ENCODE data around the gene CAB39.

Gene CAB39

GRCh38 chr2:230784795-230785194 is 72.2 kb downstream of the CAB39 start:
- DNase-seq (ENCODE audit: low read depth in 2 of 2), result no peak

- DNase-seq (ENCODE audit: low read depth in 2 of 2), result no peak
Measured at GRCh38 chr2:230785346-230785745, 72.7 kb downstream of the CAB39 start.

DNA sequence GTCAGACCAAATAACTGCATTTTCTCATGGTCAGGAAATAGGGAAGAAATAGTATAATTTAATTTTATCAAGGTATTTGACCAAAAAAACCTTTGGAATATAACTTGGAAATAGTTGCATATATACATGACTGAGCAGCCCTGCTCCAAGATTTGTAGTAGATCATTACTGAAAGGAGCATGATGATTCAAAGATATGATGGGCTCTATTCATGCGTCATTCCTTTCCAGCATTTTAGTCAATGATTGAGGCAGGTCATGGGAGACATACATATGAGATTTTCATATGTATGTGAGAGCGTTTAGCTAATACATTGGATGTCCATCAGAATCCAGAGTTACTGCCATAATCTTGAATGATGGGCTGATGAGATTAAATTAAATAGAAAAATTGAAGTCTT is 74.5 kb downstream of the CAB39 start:
- no peak for DNase-seq (ENCODE audit: low read depth in 2 of 2)

DNA sequence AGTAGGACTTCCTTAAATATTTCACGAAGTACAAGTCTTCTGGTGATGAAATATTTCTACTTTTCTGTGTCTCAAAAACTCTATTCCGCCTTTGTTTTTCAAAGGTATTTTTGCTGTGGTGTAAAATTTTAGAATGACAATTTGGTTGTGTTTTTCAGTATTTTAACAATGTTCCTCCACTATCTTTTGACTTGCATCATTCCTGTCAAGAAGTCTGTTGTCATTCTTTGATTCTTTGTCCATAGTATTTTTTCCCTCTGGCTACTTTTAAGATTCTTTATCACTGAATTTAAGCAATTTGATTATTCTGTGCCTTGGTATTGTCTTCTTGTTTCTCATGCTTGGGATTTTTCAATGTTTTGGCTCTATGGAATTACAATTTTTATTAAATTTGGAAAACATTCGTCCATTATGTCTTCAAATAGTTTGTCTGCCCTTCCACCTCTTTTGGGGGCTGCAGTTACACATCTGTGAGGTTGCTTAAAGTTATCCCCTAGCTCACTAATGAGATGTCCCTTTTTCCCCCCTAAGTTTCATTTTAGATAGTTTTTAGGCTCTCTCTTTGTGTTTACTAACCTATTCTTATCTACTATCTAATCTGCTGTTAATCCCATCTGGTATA is 76.0 kb downstream of the CAB39 start:
- no peak for DNase-seq (ENCODE audit: low read depth in 2 of 2)

GRCh38 chr2:230790981-230791380 is 78.3 kb downstream of the CAB39 start:
- DNase-seq (ENCODE audit: low read depth in 2 of 2), result no peak

GRCh38 chr2:230793572-230794359 is 81.1 kb downstream of the CAB39 start:
- peak; percentile 50 to 60 for DNase-seq (ENCODE audit: low read depth in 2 of 2)

DNA sequence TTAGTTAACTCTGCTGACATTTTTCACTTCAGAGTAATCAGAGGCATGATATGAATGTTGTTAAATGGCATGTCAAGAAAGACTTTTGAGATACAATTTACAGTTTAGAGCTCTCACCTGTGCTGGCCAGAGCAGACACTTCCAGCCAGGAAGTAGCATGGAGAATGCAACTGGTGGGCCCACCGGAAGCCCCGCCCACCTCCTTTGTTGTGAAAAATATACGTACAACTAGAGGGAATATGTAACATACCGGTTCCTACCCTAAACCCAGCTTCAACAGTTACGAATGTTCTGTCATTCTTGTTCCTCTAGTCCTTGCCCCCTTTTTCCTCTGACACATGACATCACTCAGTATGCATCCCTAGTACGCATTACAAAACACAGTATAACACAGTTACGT is 81.9 kb downstream of the CAB39 start:
- no peak for DNase-seq (ENCODE audit: low read depth in 2 of 2)

DNA sequence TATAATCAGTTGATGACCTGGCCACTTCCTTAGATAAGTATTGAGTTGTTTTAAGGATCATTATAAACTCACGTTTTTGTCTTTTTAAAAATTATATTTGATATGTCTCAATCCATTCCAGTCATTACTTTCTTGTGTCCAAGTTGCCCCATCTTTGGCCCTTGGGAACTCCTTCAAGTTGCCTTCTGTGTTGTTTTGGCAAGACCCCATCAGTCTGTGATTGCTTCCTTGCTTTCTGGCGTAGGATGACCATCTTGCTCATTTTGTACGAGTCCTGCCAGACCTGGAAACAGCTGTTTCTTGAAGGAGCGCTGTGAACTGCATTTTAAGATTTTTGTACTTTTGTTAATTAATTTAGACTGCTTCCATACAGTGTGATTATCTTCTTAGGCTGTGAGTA is 83.2 kb downstream of the CAB39 start:
- DNase-seq (ENCODE audit: low read depth in 2 of 2), result no peak

DNA sequence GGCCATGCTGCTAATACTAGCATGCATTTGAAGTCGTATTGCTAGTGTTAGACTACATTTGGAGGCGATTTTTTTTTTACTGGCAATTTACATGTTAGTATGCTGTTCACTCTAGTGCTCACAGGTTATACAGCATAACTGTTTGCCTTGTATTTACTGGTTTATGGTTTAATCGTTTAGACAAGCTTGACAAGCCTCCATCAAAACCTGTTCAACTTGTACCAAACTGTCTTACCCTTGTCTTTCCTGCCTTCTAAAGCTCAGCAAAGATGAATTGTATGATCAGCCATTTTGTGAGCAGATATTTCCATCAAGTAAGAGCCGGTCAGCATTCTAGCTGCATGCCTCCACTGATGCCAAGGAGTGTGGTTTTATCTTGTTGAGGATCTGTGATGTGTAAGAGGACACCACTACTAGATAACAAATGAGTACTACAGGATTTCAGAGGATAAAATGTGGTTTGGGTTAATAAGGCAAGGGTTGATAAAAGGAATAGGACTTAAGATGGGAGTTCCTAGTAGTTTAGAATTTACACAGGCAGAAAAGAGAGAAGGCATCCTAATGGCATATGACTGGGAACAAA is 83.7 kb downstream of the CAB39 start:
- DNase-seq (ENCODE audit: low read depth in 2 of 2), result no peak

DNA sequence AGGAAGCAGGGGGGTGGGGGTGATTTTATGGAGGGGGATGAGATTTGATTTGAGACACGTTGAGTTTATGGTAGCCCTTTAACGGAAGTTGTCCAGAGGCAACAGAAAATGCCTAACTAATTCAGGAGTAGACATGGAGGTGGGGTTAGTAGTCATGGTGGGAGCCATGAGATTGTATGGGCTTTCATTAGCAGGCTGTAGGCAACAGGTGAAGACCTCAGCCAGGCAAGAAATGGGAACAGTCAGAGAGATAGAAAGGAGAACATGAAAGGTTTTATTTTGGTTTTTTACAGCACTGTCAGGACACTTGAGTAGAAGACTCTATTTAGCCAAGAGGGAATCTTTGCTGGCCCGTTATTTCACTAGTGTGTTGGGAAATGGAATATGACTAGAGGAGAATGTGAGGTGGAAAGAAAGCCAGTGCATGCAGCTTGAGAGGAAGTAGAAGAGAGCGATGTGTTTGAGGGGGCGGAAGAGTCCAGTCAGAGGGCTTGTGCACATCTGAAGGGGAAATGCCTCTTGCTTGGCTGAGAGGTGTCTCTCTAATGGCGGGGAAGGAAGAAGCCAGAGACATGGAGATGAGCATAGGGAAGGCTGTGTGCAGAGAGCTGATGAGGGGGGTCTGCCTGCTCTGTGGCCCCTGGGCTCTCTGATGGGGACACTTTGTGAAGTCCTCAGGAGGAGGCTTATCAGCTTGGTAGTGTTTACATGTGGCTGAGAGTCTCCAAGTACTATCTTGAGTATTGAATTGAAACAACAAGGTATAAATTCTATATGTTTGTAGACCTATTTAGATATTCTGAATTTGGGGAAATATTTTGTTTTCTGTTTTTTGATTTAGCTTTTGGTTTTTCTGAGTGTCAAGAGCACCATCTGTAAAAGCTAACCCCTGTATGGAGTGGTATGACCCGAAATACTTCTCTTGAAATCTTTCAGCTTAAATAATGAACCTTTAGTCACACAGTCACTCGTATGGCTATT is 85.2 kb downstream of the CAB39 start:
- DNase-seq (ENCODE audit: low read depth in 2 of 2), result no peak

GRCh38 chr2:230798769-230799399 is 86.2 kb downstream of the CAB39 start:
- no peak for DNase-seq (ENCODE audit: low read depth in 2 of 2)

DNA sequence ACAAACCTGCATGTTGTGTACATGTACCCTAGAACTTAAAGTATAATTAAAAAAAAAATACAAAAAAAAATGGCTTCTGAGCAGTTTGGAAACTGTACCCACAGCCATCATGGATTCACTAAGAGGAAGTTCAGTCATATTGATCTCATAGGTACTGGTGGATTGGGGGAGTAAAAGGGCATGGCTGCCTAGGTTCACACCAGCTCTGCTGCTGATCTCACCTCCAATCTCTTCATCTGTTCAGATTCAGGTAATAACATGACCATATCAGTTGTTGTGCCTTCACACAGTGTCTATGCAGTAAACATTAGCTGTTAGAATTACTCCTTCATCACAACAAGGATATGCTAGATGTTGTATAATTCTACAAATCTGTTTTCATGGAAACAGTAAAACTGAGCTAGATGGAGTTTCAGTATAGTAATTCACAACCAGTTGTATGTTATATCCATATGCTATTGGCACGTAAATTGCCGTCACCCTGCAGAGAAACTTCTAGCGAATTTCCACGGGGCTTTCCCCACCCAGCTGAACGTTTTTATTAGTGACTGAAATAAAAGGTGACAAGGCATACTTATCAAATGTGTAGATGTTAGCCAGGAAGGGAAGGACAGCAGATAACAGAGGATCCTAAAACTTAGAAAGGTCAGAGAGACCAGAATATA is 92.8 kb downstream of the CAB39 start:
- DNase-seq (ENCODE audit: low read depth in 2 of 2), result no peak

DNA sequence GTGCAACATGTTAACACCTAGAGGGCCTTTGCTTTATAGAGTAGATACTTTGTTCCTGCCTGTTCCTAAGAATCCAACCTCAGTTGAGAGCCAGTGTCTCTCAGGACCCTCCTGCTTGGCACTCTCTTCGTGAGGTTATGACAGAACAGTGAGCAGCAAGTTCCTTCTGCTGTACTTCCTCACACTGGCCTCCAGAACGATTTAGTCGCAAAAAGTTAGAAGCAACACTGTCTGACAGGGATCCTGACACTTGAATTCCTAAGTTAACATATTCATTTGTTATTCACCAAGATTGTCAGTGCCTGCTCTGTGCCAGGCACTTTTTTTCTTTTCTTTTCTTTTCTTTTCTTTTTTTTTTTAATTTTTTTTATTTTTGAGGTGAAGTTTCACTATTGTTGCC is 95.1 kb downstream of the CAB39 start:
- no peak for DNase-seq (ENCODE audit: low read depth in 2 of 2)

GRCh38 chr2:230809015-230809414 is 96.4 kb downstream of the CAB39 start:
- no peak for DNase-seq (ENCODE audit: low read depth in 2 of 2)

DNA sequence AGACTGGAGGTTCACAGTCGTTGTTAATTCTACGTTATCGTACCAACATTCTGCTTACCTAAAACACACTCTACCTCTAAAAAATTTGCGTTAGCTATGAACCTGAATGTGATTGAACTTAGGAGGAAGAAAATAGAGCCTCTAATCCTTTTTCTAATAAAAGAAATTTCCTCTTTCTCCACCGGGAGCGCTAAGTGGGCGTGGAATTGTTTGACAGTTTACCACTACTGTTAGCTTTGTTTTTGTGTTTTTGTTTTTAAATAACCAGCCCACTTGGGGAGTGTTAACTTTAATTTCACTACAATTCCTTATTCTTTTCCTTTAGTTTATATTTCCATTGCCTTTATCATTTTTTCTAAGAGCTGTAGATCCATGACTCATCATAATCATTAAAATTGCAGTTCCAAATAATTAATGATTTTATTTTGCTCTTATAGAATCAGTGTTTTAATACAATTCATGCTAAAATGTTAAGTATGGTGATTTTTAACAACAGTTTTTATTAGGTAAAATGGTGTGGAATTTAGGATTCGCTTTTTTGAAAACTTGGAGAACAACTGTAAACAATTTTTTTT is 97.1 kb downstream of the CAB39 start:
- no peak for DNase-seq (ENCODE audit: low read depth in 2 of 2)

DNA sequence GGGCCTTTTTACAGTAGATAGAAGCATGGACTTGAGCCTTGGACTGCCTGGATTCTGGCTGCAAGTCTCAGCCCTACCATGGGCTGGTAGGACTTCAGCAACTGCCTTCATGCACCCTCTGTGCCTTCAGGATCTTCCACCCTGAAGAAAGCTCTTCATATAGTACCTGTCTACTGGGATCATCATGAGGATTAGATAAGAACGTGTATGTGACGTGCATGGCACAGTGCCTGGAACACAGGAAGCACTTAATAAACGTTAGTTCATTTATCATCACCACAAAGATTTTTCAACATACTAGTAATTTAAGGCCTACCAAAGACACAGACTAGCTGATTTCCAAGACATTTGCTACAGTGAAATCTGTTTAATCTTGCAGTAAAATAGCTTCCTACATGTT is 98.9 kb downstream of the CAB39 start:
- no peak for DNase-seq (ENCODE audit: low read depth in 2 of 2)

DNA sequence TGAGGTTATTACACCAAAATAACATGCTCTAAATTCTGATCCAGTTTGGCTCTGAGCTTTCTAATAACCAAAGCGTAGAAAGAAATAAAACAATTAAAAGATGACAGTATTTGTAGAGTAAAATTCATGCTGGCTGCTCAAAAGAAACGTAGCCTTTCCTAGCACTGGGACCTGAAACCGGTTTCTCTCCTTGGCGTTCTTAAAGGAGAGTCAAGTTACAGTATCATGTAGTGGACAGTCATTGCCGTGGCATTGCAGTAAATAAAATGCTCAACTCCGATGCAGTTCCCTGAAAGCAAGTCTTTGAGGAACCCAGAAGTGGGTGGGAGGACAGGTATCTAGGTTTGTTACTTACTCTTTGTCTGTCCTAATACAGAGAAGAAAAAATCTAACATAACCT is 99.4 kb downstream of the CAB39 start:
- no peak for DNase-seq (ENCODE audit: low read depth in 2 of 2)

- DNase-seq (ENCODE audit: low read depth in 2 of 2), result no peak
Measured at GRCh38 chr2:230814616-230815015, 102.0 kb downstream of the CAB39 start.

DNA sequence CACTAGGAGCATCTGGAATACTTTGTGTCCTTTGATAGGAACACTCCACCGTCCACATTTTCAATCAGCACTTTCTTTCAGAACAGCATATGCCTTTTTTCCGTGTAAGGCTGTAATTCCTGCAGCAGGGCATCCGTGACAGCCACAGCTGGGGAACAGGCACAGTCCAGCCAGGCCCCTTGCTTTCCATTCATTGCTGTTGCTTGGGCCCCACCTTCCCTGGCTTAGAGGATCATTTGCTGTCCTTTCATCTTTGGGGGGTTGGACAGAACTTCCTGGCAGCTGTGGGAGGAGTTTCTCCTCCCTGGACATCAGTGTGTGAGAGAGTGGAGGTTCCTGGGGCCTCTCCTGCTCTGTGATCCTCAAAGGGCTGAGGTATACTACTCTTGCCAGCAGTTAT is 102.4 kb downstream of the CAB39 start:
- DNase-seq (ENCODE audit: low read depth in 2 of 2), result no peak

GRCh38 chr2:230816735-230817134 is 104.1 kb downstream of the CAB39 start:
- no peak for DNase-seq (ENCODE audit: low read depth in 2 of 2)

DNA sequence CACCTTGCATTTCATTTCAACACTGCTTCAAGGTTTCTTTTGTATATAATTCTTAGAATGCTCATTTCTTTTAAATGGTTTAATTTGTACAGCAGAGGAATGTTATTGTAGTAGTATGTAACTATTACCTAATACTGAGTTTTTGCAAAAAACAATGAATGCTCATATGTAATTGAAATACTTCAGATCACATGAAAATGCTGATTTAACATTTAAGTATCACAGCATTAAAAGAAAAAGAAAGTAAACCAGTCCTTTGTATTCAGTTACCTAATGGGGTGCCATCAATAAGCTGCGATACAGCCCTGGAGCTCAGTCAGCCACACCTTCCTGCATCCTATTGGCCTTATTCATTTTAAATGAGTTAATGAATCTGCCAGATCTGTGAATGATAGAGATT is 106.8 kb downstream of the CAB39 start:
- no peak for DNase-seq (ENCODE audit: low read depth in 2 of 2)

Data from activated CD8-positive, alpha-beta memory T cell treated with anti-CD3 and anti-CD28 coated beads for 4 hours (primary cell).